22Rv1 (cell line): Measurements from ENCODE around the gene ROM1.

Experiments used
- CTCF ChIP-seq: fragments of 450-650 bp; IDR thresholded peaks from 2 replicates; pipeline ENCODE4 v1.5.1; 2017; ENCODE audit warnings: mild to moderate bottlenecking
- ZFX ChIP-seq: fragments of 450-650 bp; IDR thresholded peaks from 2 replicates; pipeline ENCODE4 v1.6.1; 2017; ENCODE audit warnings: antibody characterized with exemption, borderline replicate concordance

GRCh38 chr11:62595124-62595523, 17.9 kb upstream of the ROM1 start:
- TF ChIP-seq CTCF (no peak), ZFX (no peak)
